HEK293 (cell line): ENCODE measurements around the gene TBK1.

Experiments
- ZNF449 ChIP-seq: fragments of 450-650 bp; formaldehyde crosslinking; IDR thresholded peaks from 2 replicates; pipeline ENCODE4 v1.5.1; 2017; ENCODE audit warnings: missing biosample characterization, mild to moderate bottlenecking, missing genetic modification characterization, moderate library complexity
- ZNF513 ChIP-seq: fragments of 450-650 bp; IDR thresholded peaks from 2 replicates; pipeline ENCODE4 v1.5.1; 2018; ENCODE audit warnings: missing biosample characterization, missing genetic modification characterization

GRCh38 chr12:64457032-64457431 lies 5.1 kb downstream of the TBK1 start:
- no peak for TF ChIP-seq ZNF513 (tag by site-specific recombination)
- no peak for TF ChIP-seq ZNF449
